ENCODE data around the gene GPR89B.
"Not testable (repeated sequence)": the region's sequence is repeated elsewhere in the genome, so short reads cannot be mapped to it uniquely, and the experiment has no call there.

Gene GPR89B

GRCh38 chr1:148037850-148038461, 109.7 kb downstream of the GPR89B start:
- DNase-seq, result not testable (repeated sequence)

- peak; percentile 56 for DNase-seq
Measured at GRCh38 chr1:148038462-148039333, 110.5 kb downstream of the GPR89B start.
